Retinal pigment epithelial cell (primary cell): ENCODE data around the gene STARD9.
A peak's percentile ranks its signal among the peaks of the same experiment; 100 is the strongest.
"Not testable (repeated sequence)": the region's sequence is repeated elsewhere in the genome, so short reads cannot be mapped to it uniquely, and the experiment has no call there.

Experiments used
- DNase-seq: peaks from one replicate; pipeline ENCODE4 v3.0.0-alpha.2; 2010; ENCODE audit warnings: low read depth
- H3K4me3 ChIP-seq: 2 replicates; pipeline ENCODE4 v1.5.1; 2011; ENCODE audit warnings: mild to moderate bottlenecking, low read length, control low read depth, moderate library complexity
- TF ChIP-seq, protein P1 (sequence below): conservative IDR thresholded peaks from 2 replicates; pipeline ENCODE4 v1.5.1; 2011; ENCODE audit warnings: low read depth, low read length, control low read depth, inconsistent platforms

The STARD9 gene

DNA sequence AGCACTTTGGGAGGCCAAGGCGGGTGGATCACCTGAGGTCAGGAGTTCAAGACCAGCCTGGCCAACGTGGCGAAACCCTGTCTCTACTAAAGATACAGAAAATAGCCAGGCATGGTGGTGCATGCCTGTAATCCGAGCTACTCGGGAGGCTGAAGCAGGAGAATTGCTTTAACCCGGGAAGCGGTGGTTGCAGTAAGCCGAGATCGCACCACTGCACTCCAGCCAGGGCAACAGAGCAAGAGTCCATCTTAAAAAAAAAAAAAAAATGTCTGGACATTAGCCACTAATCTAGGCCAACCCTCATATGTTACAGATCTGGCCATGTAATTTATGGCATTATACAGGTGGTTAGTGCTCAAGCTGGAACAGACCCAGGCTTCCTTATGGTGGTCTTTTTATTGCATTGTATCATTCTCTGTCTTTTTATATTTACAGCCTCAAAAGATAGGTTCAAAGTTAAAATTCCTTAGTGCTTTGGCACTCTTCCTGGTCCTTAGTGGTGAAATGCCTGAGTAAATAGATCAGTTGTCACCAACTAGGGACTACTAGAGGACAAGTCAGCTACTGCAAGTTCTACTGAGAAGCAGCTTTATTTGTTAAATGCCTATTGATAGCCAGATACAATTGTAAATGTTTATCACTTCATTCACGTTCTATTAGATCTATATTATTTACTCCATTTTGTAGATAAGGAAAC is 16.0 kb downstream of the STARD9 start:
- H3K4me3 ChIP-seq = no peak overlapping the region
- DNase-seq = no peak
- TF ChIP-seq, protein P1, sequence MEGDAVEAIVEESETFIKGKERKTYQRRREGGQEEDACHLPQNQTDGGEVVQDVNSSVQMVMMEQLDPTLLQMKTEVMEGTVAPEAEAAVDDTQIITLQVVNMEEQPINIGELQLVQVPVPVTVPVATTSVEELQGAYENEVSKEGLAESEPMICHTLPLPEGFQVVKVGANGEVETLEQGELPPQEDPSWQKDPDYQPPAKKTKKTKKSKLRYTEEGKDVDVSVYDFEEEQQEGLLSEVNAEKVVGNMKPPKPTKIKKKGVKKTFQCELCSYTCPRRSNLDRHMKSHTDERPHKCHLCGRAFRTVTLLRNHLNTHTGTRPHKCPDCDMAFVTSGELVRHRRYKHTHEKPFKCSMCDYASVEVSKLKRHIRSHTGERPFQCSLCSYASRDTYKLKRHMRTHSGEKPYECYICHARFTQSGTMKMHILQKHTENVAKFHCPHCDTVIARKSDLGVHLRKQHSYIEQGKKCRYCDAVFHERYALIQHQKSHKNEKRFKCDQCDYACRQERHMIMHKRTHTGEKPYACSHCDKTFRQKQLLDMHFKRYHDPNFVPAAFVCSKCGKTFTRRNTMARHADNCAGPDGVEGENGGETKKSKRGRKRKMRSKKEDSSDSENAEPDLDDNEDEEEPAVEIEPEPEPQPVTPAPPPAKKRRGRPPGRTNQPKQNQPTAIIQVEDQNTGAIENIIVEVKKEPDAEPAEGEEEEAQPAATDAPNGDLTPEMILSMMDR = peak; percentile 51

DNA sequence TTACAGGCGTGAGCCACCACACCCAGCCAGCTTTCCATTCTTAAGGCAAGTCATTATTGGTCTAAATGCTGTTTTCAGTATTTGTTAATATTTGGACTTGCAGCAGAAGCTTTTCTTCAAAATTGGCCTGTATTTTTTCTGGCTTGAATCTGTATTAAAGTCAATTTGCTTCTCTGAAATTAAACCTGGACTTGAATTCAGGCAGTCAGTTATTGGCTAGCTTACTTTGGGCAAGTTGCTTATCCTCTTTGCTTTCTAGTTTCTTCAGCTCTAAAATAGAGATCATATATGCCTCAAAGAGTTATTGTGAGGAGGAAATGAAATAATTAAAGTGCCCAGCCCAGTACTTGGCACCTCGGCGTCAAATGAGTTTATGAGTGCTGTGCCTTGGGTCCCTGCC is 17.3 kb downstream of the STARD9 start:
- DNase-seq = no peak
- H3K4me3 ChIP-seq = no peak overlapping the region
- TF ChIP-seq, protein P1 = no peak

DNA sequence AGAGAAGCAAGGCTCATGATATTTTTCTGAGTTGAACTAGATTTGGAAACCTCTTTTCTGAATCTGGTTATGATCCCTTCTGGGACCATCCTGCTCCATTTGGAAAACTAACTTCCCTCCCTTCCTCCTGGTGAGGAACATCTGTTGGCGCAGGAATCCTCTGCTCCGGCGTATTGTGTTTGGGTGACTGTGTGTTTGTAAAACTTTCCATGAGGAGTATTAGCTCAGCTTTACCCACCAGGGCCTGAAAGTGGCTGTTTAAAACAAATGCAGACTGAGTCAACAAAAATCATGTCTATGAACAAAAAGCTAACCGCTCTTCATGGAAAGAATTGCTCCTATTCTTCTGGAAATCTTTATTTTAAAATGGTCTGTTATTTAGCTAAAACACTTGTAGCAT is 17.7 kb downstream of the STARD9 start:
- no peak overlapping the region for H3K4me3 ChIP-seq
- no peak for DNase-seq
- TF ChIP-seq, protein P1 = no peak

DNA sequence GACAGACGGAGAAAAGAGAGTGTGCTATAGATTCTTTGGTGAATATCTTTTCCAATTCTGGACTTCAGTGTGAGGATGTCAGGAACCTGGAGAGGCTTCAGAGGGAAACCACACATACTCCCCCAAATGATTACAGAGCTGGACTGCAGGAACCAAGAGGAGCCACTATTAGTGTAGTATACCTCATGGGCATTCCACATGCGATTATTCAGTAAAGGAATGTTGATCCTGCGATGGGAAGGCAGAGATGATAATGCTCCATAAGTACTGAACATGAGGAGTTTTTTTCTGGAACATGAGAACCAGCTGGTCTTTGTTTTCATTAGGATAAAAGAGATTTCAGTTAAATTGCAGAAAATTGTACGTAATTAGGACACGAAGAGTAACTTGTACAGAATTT is 18.7 kb downstream of the STARD9 start:
- peak; percentile 90 for DNase-seq
- TF ChIP-seq, protein P1 = no peak
- H3K4me3 ChIP-seq = no peak overlapping the region

DNA sequence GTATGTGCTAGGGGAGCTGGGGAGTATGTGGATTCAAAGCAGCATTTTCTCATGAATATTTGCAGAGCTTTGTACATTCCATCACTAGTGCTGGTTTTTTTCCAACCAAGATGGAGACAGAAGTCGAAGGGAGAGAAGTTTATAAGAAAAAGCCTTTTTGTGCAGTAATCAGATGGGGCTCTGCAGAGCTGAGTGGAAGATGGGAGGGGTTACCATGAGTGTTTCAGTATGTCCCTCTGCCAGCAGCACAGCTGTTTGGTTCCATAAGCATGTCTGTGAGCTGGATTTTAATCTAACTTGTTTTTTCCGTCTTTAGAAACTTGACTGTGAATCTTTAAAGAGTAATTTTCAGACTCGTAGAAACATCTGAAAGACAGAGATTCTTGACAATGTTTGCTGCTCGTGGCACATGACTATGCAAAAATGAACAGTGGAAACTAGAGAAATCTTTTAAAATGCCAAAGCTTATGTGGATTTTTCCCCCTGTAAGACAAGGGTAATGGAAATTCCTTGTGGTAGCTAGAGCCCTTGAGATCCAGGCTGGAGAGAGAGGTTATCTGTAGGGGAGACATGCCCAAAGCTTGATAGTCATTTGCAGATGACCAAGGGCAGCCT is 20.3 kb downstream of the STARD9 start:
- TF ChIP-seq, protein P1 = no peak
- no peak for DNase-seq
- H3K4me3 ChIP-seq = no peak overlapping the region

DNA sequence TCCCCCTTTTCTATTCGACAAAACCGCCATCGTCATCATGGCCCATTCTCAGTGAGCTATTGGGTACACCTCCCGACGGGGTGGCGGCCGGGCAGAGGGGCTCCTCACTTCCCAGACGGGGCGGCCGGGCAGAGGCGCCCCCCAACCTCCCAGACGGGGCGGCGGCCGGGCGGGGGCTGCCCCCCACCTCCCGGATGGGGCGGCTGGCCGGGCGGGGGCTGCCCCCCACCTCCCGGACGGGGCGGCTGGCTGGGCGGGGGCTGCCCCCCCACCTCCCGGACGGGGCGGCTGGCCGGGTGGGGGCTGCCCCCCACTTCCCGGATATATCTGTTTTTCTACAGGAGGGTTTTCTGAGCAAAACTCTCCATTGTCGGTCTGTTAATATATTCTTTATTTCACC is 25.9 kb downstream of the STARD9 start:
- not testable (repeated sequence) for H3K4me3 ChIP-seq, DNase-seq

DNA sequence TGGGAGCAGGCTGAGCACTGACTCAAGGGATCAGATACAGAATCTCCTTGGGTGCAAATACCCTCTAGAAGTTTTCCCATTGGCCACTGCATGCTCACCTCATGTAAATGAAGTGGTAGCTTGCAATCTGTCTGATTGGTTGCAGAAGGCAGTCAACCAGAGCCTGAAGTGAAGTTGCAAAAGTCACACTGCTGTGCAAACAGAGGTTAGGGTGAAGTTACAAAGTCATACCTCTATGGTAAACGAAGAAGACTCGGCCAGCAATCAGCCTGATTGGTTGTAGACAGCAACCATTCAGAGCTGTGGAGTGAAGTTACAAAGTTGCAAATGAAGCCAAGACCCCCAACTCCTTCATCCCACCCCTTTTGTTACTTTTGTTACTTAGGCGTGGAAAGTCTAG is 27.1 kb downstream of the STARD9 start:
- H3K4me3 ChIP-seq = no peak overlapping the region
- TF ChIP-seq, protein P1 = no peak
- DNase-seq = no peak
